VCaP (cell line): ENCODE data around the gene IL10RA.
A peak's percentile ranks its signal among the peaks of the same experiment; 100 is the strongest.

Source experiments
- H3K27ac ChIP-seq: fragments of 450-650 bp; 2 replicates; pipeline ENCODE4 v1.5.1; 2017
- CTCF ChIP-seq: fragments of 450-650 bp; conservative IDR thresholded peaks from 2 replicates; pipeline ENCODE4 v1.5.1; 2017; ENCODE audit warnings: mild to moderate bottlenecking, moderate library complexity

Gene IL10RA

GRCh38 chr11:117985953-117986887 is at the start of gene IL10RA:
Gene IL10RA, plus strand, starts transcription at chr11:117986394. Its CDS starts 74 bp downstream, at chr11:117986468.
- peak within 1 kb of the TSS; percentile 67 for H3K27ac ChIP-seq
- TF ChIP-seq CTCF: 0 out of 2 replicates have a peak, but pooled peaks have one; percentile 5

GRCh38 chr11:117936973-117937372 is 49.2 kb upstream of the IL10RA start:
- no peak for TF ChIP-seq CTCF
- H3K27ac ChIP-seq: no peak overlapping the region

- no peak overlapping the region for H3K27ac ChIP-seq
- no peak for TF ChIP-seq CTCF
Measured at GRCh38 chr11:117940736-117941135, 45.5 kb upstream of the IL10RA start.

- TF ChIP-seq CTCF: no peak
- no peak overlapping the region for H3K27ac ChIP-seq
Measured at GRCh38 chr11:117941163-117941707, 45.0 kb upstream of the IL10RA start.

- H3K27ac ChIP-seq: no peak overlapping the region
- TF ChIP-seq CTCF: no peak
Measured at GRCh38 chr11:117941976-117942654, 44.1 kb upstream of the IL10RA start.

- no peak for TF ChIP-seq CTCF
- no peak overlapping the region for H3K27ac ChIP-seq
Measured at GRCh38 chr11:117944554-117944953, 41.6 kb upstream of the IL10RA start.
